Fibroblast of the aortic adventitia (primary cell): ENCODE data around the gene ASTL. TPM values are rescaled to one million over a fixed set of nuclear protein-coding genes. Genes with fewer than 3 reads are reported as not detected.
"Not testable (repeated sequence)": the region's sequence is repeated elsewhere in the genome, so short reads cannot be mapped to it uniquely, and the experiment has no call there.

Source experiments
- DNase-seq: peaks from one replicate; pipeline ENCODE4 v3.0.0-alpha.2; 2010; ENCODE audit warnings: low read depth
- H3K4me3 ChIP-seq: 2 replicates; pipeline ENCODE4 v1.5.1; 2011; ENCODE audit warnings: low read depth, mild to moderate bottlenecking, control low read depth, low read length, moderate library complexity
- CTCF ChIP-seq: IDR thresholded peaks from 2 replicates; pipeline ENCODE4 v1.5.1; 2011; ENCODE audit warnings: mild to moderate bottlenecking, low read length, control low read depth, inconsistent platforms; ENCODE audit not compliant: insufficient read depth
- total RNA-seq: library from RNA; depleted of rRNA; stranded (reverse); fragments of >200 nt; gene quantifications from 2 replicates; pipeline ENCODE4 v1.2.3, GENCODE V29; 2012; ENCODE audit warnings: low replicate concordance

Gene ASTL
- total RNA-seq, 1 donor, result not detected

GRCh38 chr2:96089356-96090195 is 48.7 kb downstream of the ASTL start:
- no peak for DNase-seq
- no peak for TF ChIP-seq CTCF
- no peak overlapping the region for H3K4me3 ChIP-seq

- no peak overlapping the region for H3K4me3 ChIP-seq
- no peak for TF ChIP-seq CTCF
- DNase-seq, result no peak
These were observed 49.7 kb downstream of the ASTL start for GRCh38 chr2:96088340-96089335.

GRCh38 chr2:96087130-96087529 is 51.2 kb downstream of the ASTL start:
- no peak overlapping the region for H3K4me3 ChIP-seq

GRCh38 chr2:96085541-96086355 is 52.6 kb downstream of the ASTL start:
- TF ChIP-seq CTCF, result no peak

More at GRCh38 chr2:96087130-96087529, 51.2 kb downstream of the ASTL start:
- no peak for DNase-seq
- no peak for TF ChIP-seq CTCF

GRCh38 chr2:96084858-96085518 is 53.3 kb downstream of the ASTL start:
- not testable (repeated sequence) for DNase-seq, H3K4me3 ChIP-seq

More at GRCh38 chr2:96085541-96086355, 52.6 kb downstream of the ASTL start:
- DNase-seq, result no peak
- H3K4me3 ChIP-seq, result no peak overlapping the region

GRCh38 chr2:96083989-96084857 is 54.1 kb downstream of the ASTL start:
- DNase-seq, result no peak
- TF ChIP-seq CTCF, result no peak
- no peak overlapping the region for H3K4me3 ChIP-seq
